ENCODE data around the gene ZNF860.

GRCh38 chr3:31979001-31979697 lies 2.4 kb upstream of the ZNF860 start:
- TF ChIP-seq, protein P1, sequence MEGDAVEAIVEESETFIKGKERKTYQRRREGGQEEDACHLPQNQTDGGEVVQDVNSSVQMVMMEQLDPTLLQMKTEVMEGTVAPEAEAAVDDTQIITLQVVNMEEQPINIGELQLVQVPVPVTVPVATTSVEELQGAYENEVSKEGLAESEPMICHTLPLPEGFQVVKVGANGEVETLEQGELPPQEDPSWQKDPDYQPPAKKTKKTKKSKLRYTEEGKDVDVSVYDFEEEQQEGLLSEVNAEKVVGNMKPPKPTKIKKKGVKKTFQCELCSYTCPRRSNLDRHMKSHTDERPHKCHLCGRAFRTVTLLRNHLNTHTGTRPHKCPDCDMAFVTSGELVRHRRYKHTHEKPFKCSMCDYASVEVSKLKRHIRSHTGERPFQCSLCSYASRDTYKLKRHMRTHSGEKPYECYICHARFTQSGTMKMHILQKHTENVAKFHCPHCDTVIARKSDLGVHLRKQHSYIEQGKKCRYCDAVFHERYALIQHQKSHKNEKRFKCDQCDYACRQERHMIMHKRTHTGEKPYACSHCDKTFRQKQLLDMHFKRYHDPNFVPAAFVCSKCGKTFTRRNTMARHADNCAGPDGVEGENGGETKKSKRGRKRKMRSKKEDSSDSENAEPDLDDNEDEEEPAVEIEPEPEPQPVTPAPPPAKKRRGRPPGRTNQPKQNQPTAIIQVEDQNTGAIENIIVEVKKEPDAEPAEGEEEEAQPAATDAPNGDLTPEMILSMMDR (IDR thresholded peaks at IDR 0.05) = no peak
- TF ChIP-seq POLR2A (IDR thresholded peaks at IDR 0.05) = no peak
